ENCODE data around the gene CASS4. TPM values are rescaled to one million over a fixed set of nuclear protein-coding genes. Genes with fewer than 3 reads are reported as not detected.

The CASS4 gene
- total RNA-seq, 1 experiment from 2014 or later, result 0.15 TPM

DNA sequence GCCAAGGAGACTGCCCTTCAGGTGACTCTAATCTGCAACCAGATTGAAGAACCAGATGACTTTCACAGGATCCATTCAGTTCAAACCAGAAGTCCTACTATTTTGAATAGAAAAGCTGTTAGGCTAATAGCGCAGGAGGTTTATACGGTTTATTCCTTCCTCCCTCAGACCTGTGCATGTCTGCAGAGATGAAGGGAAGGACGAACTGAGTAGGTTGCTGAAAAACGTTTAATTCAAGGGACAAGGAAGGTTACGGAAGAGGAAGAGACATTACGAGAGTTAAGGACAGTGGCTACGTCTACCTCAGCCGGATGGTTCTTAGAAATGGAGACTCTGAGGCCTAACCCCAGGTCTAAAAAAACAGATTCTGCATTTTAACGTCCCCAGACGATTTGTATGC lies 21.0 kb upstream of the CASS4 start:
- in situ Hi-C loops (cut with HindIII; ENCODE audit: low pct_unique_long_range_greater_than_20kb, low sequenced_read_pairs) (no loop called here), intact Hi-C loops (cut with micrococcal nuclease; ENCODE audit: unreplicated experiment) (no loop called here)
- no peak for ATAC-seq
- DNase-seq (ENCODE audit: low read depth, low spot score), result no peak
- Histone ChIP-seq H3K4me1 (ENCODE audit: control insufficient read depth, insufficient read depth, low read length) (peaks cover 26% of the 10 kb centered on the region), H3K36me3 (ENCODE audit: control insufficient read depth, insufficient read depth, low read length) (peaks cover 22% of the 10 kb centered on the region), H3K27ac (ENCODE audit: low read length) (peak overlapping the region; percentile 93), H3K9me3 (ENCODE audit: control insufficient read depth, insufficient read depth, low read depth, low read length) (no peaks in the 10 kb centered on the region), H3K4me3 (ENCODE audit: low read depth in 2 of 2, low read length in 2 of 2) (peak overlapping the region; percentile 76 to 98), H3K27me3 (ENCODE audit: control insufficient read depth, insufficient read depth, low read length) (no peaks in the 10 kb centered on the region)
- BruUV-seq (replicated peaks), result TSS peak; percentile 95
- POLR2A ChIA-PET, result no interaction called here
- CTCF ChIA-PET, result no interaction called here
- TF ChIP-seq TCF7L2 (IDR thresholded peaks at IDR 0.05; ENCODE audit: low read depth, low read length) (no peak), SIN3A (IDR thresholded peaks at IDR 0.05; ENCODE audit: borderline replicate concordance, insufficient read depth, low read depth, low read length) (no peak), POLR2AphosphoS5 (IDR thresholded peaks at IDR 0.05; ENCODE audit: low read depth, low read length) (no peak)
- TF ChIP-seq, protein P1, sequence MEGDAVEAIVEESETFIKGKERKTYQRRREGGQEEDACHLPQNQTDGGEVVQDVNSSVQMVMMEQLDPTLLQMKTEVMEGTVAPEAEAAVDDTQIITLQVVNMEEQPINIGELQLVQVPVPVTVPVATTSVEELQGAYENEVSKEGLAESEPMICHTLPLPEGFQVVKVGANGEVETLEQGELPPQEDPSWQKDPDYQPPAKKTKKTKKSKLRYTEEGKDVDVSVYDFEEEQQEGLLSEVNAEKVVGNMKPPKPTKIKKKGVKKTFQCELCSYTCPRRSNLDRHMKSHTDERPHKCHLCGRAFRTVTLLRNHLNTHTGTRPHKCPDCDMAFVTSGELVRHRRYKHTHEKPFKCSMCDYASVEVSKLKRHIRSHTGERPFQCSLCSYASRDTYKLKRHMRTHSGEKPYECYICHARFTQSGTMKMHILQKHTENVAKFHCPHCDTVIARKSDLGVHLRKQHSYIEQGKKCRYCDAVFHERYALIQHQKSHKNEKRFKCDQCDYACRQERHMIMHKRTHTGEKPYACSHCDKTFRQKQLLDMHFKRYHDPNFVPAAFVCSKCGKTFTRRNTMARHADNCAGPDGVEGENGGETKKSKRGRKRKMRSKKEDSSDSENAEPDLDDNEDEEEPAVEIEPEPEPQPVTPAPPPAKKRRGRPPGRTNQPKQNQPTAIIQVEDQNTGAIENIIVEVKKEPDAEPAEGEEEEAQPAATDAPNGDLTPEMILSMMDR (IDR thresholded peaks at IDR 0.05), result no peak
- TF ChIP-seq, protein P2, sequence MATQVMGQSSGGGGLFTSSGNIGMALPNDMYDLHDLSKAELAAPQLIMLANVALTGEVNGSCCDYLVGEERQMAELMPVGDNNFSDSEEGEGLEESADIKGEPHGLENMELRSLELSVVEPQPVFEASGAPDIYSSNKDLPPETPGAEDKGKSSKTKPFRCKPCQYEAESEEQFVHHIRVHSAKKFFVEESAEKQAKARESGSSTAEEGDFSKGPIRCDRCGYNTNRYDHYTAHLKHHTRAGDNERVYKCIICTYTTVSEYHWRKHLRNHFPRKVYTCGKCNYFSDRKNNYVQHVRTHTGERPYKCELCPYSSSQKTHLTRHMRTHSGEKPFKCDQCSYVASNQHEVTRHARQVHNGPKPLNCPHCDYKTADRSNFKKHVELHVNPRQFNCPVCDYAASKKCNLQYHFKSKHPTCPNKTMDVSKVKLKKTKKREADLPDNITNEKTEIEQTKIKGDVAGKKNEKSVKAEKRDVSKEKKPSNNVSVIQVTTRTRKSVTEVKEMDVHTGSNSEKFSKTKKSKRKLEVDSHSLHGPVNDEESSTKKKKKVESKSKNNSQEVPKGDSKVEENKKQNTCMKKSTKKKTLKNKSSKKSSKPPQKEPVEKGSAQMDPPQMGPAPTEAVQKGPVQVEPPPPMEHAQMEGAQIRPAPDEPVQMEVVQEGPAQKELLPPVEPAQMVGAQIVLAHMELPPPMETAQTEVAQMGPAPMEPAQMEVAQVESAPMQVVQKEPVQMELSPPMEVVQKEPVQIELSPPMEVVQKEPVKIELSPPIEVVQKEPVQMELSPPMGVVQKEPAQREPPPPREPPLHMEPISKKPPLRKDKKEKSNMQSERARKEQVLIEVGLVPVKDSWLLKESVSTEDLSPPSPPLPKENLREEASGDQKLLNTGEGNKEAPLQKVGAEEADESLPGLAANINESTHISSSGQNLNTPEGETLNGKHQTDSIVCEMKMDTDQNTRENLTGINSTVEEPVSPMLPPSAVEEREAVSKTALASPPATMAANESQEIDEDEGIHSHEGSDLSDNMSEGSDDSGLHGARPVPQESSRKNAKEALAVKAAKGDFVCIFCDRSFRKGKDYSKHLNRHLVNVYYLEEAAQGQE (IDR thresholded peaks at IDR 0.05; ENCODE audit: insufficient read depth in 1 of 2, low read depth in 2 of 2, low read length in 1 of 2), result no peak

DNA sequence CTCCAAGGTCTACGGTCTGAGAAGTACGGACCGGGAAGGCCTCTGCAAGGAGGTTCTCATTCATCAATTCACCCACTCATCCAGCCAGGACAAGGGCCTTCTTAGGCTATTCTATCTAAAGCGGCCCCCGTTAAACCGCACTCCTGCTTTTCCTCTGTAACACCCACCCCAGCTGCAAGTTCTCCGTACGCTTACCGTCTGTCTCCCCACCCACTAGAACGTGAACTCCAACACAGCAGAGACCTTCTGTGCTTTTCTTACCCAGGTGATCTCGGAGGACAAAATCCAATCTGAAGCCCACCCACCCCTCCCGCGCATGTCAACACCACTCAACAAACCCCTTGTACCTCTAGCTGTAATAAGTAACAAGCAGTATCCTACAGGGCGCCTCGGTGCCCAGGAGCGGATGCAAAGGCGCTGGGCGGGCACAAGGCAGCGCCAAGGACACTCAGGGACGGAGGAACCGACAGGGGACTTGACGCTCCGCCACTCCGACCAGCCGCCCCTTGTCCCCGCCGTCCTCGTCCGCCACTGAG lies 20.4 kb upstream of the CASS4 start:
- in situ Hi-C loops (cut with HindIII; ENCODE audit: low pct_unique_long_range_greater_than_20kb, low sequenced_read_pairs) (no loop called here), intact Hi-C loops (cut with micrococcal nuclease; ENCODE audit: unreplicated experiment) (no loop called here)
- CTCF ChIA-PET, result no interaction called here
- DNase-seq (ENCODE audit: low read depth, low spot score) (no peak), ATAC-seq (peak; percentile 69)
- Histone ChIP-seq H3K9me3 (ENCODE audit: control insufficient read depth, insufficient read depth, low read depth, low read length) (no peaks in the 10 kb centered on the region), H3K27ac (ENCODE audit: low read length) (peak overlapping the region; percentile 93), H3K4me1 (ENCODE audit: control insufficient read depth, insufficient read depth, low read length) (peaks cover 26% of the 10 kb centered on the region), H3K36me3 (ENCODE audit: control insufficient read depth, insufficient read depth, low read length) (peaks cover 26% of the 10 kb centered on the region), H3K4me3 (ENCODE audit: low read depth in 2 of 2, low read length in 2 of 2) (peak overlapping the region; percentile 76 to 98), H3K27me3 (ENCODE audit: control insufficient read depth, insufficient read depth, low read length) (no peaks in the 10 kb centered on the region)
- TF ChIP-seq SIN3A (IDR thresholded peaks at IDR 0.05; ENCODE audit: borderline replicate concordance, insufficient read depth, low read depth, low read length), result no peak
- no peak for TF ChIP-seq POLR2AphosphoS5 (IDR thresholded peaks at IDR 0.05; ENCODE audit: low read depth, low read length)
- TF ChIP-seq, protein P2 (IDR thresholded peaks at IDR 0.05; ENCODE audit: insufficient read depth in 1 of 2, low read depth in 2 of 2, low read length in 1 of 2), result no peak
- TF ChIP-seq, protein P1 (IDR thresholded peaks at IDR 0.05), result no peak
- TF ChIP-seq TCF7L2 (IDR thresholded peaks at IDR 0.05; ENCODE audit: low read depth, low read length), result no peak
- POLR2A ChIA-PET, result no interaction called here
- BruUV-seq (replicated peaks), result no TSS peak

All from Panc1 (cell line).